GM18498 (cell line): ENCODE results near the gene HDHD2.
"Not testable (repeated sequence)": the region's sequence is repeated elsewhere in the genome, so short reads cannot be mapped to it uniquely, and the experiment has no call there.

Source experiments
- ATAC-seq: cut with Tn5 transposase; IDR thresholded peaks from one replicate; pipeline ENCODE4 v1.9.1; 2021; ENCODE audit warnings: mild to moderate bottlenecking, moderate library complexity; ENCODE audit not compliant: unreplicated experiment

Gene HDHD2, protein sequence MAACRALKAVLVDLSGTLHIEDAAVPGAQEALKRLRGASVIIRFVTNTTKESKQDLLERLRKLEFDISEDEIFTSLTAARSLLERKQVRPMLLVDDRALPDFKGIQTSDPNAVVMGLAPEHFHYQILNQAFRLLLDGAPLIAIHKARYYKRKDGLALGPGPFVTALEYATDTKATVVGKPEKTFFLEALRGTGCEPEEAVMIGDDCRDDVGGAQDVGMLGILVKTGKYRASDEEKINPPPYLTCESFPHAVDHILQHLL

DNA sequence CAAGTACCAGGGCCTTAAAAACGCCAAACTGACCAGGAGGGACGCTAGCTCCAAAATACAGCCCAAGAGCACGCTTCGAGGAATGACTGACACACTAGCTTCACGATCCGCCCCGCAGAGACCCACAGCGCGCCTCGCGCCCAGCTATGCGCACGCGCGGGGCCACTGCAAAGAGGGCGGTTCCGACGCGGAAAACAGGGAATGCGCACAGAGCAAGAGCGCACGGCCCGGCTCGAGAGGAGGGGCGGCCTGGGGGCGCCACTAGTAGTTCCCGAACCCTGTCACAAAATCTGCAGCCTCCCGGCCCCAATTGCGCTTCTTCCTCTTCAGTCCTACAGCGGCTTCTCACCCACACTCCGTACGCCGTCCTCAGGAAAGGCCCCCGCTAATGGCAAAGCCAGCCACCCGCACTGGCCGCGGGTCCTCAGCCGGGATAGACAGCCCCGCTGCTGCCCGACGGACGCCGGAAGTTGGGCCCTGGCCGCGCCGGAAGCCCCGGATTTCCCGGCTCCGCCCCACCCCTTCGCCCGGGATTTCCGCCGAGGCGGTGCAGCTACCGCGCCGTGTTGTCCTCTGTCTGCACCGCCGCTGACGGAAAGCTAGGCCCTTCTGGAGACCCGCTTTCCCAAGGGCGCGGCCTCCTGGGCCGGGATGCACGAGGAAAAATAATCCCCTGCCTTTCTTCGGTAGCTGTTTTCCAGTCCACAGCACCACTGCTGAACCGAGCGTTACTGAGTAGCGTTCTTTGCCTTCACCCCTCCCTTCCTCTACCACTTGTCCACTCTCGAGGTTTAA, at the start of gene HDHD2:
Gene HDHD2, minus strand, starts transcription at position 472 of the 795 bp plus-strand sequence. CDS start 14,061 bp downstream, outside the sequence.
- peak; percentile 92 for ATAC-seq

DNA sequence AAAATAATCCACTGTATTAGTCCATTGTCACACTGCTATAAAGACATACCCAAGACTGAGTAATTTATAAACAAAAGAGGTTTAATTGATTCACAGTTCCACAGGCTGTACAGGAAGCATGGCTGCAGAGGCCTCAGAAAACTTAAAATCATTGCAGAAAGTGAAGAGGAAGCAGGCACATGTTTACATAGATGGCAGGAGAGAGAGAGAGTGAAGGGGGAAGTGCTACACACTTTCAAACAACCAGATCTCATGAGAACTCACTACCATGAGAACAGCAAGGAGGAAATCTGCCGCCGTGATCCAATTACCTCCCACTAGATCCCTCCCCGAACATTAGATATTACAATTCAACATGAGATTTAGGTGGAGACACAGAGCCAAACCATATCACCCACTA, 45.7 kb upstream of the HDHD2 start:
- ATAC-seq, result not testable (repeated sequence)

DNA sequence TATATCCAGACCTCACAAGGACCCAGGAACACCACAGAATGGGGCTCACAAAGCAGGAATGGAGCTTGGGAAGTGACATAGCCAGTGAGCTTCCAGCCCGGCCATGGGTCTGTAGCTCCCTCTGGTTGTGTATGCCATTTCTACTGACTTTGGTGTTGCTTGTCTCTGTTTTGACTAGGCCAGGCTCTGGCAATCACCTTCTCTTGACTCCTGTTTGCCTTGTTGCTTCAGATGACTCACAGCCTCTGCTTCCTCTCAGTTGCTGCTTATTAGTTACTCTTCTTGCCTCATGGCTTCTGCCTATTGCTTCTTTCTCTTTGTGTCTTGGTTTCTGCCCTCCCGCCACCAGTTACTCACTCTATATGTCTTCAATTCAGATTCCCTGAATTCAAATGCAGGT, 41.7 kb upstream of the HDHD2 start:
- no peak for ATAC-seq

DNA sequence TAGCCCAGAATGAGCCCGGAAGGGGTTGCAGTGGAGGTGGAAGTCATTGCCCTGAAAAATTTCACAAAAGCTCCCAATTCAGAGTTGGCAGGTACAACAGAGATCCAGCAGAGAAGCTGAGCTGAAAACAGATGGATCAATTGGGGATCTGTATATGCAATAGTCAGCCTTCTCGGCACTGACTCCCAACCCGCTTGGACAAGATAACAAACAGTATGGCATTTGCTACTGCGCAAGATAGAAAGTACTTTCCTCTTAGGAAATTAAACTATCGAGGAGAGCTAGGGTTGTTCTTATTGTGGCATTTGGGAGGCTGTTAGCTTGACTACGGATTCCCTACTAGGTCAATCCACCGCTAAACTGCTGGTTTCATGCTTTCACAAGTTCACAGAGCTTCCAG, 37.4 kb upstream of the HDHD2 start:
- ATAC-seq, result no peak

DNA sequence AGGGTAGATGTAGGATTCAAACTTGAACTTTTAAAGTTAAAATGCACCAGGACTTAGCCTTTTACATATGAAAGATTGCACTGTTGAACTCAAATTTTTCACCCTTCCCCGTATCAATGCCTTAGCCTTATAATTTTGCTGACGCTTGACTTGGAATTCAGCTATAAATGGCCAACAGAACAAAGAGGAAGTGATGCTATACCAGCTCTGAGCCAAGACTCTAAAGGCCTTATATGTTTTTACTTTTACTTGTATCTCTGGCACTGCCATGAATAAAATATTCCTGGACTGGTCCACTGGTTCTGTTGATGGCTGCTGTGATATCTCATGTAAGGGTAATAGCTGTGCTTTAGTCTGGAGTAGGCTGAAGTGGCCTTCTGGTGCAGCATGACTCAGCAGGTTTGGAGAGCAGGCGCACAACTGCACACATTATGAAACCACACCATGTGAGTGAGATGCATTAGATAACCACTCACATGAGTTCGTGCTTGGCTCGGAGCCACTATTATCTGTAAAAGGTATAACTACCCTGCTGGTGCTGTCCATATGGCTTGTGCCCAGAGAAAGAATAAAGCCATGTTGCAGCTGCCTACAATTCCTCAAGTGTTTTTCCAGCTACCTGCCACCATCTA, 34.2 kb upstream of the HDHD2 start:
- ATAC-seq, result no peak

DNA sequence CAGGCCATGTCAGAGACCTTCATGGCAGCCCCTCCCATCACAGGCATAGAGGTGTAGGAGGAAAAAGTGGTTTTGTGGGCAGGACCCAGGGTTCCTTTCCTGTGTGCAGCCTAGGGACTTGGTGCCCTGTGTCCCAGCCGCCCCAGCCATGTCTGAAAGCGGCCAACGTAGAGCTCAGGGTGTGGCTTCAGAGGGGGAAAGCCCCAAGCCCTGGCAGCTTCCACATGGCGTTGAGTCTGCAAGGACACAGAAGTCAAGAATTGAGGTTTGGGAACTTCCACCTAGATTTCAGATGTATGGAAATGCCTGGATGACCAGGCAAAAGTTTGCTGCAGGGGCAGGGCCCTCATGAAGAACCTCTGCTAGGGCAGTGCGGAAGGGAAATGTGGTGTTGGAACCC, 31.9 kb upstream of the HDHD2 start:
- not testable (repeated sequence) for ATAC-seq

DNA sequence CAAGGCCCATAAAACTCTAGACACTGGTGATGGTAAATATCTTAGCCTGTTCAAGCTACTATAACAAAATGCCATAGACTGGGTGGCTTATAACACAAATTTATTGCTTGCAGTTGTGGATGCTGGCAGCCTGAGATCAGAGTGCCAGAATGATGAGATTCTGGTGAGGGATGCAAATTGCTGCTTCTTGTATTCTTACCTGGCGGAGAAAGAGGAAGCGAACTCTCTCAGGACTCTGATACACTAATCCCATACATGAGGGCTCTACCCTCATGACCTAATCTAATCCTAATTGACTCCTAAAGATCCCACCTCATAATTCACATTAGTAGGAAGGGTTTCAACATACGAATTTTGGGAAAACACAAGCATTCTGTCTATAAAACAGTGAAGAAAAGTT, 30.5 kb upstream of the HDHD2 start:
- ATAC-seq, result no peak

DNA sequence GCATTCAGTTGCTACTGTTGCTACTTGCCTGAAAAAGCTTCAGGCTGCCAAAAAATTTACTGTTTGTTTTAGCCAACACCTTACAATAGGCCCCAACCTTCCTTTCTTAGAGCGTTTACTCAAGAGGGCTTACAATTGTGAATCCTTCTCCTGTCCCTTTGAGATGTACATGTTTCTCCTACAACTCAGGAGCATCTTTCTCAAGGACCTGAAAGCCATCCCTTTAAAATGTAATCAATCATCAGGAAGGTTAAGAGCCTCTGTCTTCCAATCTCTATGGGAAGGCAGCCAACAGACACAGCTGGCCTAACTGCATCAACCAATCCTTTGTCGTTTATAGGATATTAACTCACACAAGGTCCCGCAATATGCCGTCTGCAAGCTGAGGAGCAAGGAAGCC, 29.2 kb upstream of the HDHD2 start:
- no peak for ATAC-seq

DNA sequence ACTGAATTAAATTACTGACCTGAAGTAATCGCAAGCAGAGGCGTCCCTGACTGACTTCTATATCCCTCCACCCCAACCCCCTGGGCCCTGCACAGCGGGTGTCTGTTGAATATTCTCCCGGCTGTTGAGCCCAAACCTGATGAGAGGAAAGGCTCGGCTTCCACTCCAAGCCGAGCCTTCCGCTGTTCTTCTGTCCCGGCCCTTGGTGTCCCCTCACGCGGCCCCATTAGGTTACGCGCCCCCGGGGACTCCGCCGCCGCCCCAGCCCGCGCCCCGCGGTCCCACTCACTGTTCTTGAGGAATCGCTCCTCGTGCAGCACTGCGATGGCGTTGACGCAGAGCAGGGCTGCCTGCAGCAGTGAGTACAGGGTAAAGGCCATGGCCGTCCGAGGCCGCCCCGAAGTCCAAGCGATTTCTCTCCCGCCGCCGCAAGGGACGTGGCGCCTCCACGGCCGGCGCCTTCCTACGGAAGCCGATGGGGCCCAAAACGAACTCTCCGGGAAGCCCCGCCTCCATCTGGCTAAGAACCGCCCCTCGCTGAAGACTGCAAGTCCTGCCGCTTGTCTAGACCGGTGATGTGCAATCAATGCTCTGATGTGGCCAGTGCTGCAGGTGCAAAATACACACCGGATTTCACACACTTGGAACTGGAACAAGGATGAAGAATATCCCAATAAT, 25.7 kb upstream of the HDHD2 start, which contains the start of gene IER3IP1:
Gene IER3IP1, minus strand, starts transcription at position 467 of the 678 bp plus-strand sequence. Its CDS starts 87 bp downstream, at position 380.
- peak; percentile 86 for ATAC-seq

DNA sequence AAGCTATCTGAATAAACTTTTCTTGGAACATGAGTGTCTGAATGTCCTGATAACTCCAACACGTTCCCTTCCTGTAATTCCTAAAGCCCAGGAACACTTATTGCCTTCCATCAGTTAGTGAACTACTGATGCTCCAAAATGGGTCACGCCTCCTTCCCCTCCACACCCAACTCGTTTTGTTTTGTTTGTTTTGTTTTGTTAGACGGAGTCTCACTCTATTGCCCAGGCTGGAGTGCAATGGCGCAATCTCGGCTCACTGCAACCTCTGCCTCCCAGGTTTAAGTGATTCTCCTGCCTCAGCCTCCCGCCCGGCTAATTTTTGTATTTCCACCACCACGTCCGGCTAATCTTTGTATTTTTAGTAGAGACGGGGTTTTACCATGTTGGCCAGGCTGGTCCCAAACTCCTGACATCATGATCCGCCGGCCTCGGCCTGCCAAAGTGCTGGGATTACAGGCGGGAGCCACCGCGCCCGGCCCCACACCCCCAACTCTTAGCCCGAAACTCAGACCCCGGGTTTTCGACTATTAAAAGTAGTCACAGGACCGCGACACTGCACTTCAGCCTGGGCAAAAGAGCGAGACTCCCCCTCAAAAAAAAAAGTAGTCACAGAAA, 25.1 kb upstream of the HDHD2 start:
- peak; percentile 15 for ATAC-seq

DNA sequence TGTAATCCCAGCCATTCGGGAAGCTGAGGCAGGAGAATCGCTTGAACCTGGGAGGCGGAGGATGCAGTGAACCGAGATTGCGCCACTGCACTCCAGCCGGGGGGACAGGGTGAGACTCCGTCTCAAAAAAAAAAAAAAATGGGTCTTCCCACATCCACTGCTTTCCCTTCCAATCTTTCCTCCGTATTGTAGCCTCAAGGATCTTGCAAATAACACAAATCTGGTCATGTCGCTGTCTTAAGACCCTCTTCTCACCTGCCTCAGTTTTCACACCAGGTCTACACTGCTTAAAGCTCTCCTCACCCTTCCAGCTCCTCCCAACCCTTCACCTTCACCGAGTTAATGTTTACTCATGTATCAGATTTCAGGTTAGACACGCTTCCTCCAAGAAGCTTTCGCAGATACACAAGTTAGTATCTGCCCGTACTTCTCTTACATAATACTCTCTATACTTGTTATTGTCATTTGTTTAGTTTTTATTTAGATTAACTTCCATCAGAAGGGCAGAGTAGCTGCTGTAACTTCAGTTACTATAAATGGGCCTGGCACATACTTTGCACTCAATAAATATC, 24.3 kb upstream of the HDHD2 start:
- no peak for ATAC-seq

DNA sequence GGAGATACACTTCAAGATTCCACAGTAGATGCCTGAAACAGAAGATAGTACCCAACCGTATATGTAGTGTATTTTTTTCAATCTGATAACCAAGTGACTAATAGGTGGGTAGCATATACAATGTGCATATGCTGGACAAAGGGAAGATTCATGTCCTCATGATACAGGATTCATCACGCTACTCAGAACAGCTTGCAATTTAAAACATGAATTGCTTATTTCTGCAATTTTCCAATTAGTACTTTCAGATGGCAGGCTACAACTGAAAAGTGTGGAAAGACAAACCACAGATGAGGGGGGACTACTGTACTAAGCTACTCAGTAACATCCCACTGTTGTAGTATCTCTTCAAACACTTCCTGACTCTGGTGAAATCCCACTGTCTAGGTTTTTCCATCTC, 22.2 kb upstream of the HDHD2 start:
- no peak for ATAC-seq

DNA sequence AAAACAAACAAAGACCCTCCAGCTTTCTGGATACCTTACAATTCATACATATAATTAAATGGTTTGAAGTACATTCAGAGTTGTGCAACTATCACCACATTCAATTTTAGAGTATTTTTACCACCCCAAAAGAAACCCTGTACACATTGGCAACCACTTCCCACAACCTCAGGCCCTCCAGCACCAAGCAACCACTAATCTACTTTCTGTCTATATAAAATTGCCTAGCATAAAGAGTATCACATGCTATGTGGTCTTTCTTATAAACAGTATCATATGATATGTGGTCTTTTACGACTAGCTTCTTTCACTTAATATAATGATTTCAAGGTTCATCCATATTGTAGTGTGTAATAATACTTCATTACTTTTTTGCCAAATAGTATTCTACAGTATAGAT, 18.6 kb upstream of the HDHD2 start:
- ATAC-seq, result no peak

DNA sequence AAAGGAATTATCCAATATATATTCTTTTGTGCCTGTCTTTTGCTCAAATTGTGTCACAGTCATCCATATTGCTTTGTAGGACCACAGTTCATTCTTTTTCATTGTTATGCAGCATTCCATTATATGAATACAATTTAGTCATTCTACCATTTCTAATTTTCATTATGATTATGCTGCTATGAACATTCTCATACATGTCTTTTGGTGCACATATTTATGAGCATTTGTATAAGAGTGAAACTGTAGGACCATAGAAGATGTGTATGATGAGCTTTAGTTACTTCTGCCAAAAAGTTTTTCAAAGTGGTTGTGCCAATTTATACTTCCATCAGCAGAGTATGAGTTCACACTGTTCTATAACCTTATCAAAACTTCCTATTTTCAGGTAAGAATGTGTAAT, 18.2 kb upstream of the HDHD2 start:
- no peak for ATAC-seq

DNA sequence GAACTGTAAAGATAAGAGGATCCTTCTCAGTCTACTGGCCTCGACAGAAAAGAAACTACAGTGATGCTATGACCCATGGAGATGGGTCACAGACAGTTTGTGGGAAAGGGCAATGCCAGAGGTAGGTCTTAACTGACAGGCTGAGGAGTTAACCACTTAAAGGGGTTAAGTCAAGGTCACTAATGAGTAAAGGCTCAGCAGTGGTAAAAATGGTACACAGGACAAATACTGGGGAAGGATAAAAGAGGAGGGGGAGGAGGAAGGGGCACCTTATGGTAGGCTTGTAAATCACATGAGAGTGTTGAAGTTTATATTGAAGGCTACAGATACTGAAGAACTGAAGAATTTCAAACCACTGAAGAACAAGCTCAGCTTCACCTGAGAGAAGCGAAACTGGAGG, 16.0 kb upstream of the HDHD2 start:
- ATAC-seq, result no peak

DNA sequence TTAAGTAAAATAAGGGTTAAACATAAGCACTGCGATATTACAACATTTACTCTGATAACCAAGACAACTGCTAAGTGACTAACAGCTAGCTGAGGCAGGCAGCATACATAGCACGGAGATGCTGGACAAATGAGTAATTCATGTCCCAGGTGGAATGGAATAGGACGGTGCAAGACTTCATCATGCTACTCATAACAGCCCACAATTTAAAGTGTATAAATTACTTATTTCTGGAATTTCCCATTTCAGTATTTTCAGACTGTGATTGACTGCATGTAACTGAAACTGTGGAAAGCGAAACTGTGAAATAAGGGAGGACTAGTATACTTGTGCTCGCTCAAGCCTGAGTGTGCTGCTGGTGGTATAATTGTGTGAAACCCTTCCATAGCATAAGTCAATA, 12.9 kb upstream of the HDHD2 start:
- peak; percentile 82 for ATAC-seq

DNA sequence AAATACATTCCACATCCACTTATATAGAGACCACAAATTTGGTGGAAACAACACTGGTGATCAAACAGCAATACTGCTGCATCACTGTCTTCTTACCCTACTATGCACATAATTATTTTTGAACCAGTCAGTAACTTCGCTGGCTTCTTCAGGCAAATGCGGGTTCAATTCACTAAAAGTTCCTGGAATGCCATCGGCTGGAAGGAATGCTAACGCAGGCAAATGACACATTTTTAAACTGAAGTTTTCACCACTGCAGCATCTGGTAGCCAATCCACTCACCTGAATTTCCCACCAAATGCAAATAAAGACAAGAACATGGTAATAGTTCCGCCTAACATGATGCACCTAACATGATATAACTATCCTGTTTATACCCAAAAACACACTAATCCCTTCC, 10.0 kb upstream of the HDHD2 start:
- ATAC-seq, result no peak

DNA sequence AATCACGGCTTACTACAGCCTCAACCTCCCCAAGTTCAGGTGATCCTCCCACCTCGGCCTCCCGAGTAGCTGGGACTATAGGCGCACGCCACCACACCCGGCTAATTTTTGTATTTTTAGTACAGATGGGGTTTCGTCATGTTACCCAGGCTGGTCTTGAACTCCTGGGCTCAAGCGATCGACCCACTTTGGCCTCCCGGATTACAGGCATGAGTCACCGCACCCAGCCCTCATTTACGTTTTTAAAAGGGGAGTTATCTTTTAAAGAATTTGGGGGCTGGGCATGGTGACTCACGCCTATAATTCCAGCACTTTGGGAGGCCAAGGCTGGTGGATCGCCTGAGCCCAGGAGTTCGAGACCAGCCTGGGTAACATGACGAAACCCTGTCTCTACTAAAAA, 8.1 kb upstream of the HDHD2 start:
- not testable (repeated sequence) for ATAC-seq

DNA sequence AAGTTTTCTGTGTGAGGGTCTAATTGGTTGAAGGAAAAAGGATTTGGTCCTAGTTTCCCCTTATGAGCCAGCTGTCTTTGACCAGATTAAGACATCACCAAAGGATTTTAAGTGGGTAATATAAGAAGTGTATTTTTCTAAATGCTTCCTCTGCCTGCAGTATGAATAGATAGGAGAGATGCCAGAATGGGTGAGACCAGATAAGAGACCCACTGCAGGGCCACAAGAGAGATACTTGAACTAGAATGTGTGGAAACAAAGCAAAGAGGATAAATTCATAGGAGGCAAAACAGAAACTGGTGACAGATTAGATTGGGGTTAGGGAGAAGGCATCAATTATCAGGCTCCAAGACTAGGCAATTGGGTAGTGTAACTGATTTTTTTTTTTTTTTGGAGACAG, 1.1 kb upstream of the HDHD2 start:
- no peak for ATAC-seq

DNA sequence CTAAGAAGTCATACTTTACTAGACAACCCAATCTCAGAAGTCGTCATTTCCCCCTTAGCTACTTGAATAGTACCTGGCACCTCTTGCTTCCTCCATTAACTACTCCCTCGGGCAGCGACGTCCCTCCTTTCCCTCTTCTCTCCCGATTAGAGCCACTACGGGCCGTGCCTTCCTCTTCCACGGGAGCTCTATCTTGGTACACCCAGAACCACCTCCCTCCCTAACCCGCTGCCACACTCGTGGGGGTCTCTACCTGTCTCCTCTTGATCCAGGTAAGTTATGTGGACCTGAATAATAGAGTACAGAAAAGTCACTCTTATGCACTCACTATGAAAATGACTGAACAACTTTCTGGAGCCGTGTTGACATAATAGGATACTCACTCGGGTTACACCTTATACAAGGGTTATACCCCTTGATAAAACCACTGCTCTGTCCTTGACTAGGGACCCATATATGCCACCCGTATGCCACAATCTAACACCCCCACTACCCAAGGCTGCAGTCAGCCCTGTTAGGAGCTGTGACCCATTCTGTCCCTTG, 595 bp upstream of the HDHD2 start:
- peak; percentile 4 for ATAC-seq
